Coronary artery (tissue), 2 donors: ENCODE data around the gene TSEN34.
"Not testable (repeated sequence)": the region's sequence is repeated elsewhere in the genome, so short reads cannot be mapped to it uniquely, and the experiment has no call there.

ENCODE experiments used
- DNase-seq: peaks from one replicate; pipeline ENCODE4 v3.0.0-alpha.2; 2017; ENCODE audit warnings: low spot score
- H3K27ac ChIP-seq, 2 donors: fragments of 200-600 bp; sonication (generic); one replicate each; pipeline ENCODE4 v1.5.1; 2016 to 2019
- H3K4me3 ChIP-seq: fragments of 200-600 bp; sonication (generic); 2 replicates; pipeline ENCODE4 v1.5.1; 2016; ENCODE audit warnings: mild to moderate bottlenecking, moderate library complexity
- CTCF ChIP-seq: fragments of 200-600 bp; sonication (generic); IDR thresholded peaks from one replicate; pipeline ENCODE4 v1.5.1; 2019; ENCODE audit warnings: antibody characterized with exemption

Gene TSEN34

GRCh38 chr19:54179262-54179852, 11.8 kb upstream of the TSEN34 start:
- H3K4me3 ChIP-seq = no peak overlapping the region
- no peak overlapping the region for H3K27ac ChIP-seq
- DNase-seq = no peak
- no peak for TF ChIP-seq CTCF

DNA sequence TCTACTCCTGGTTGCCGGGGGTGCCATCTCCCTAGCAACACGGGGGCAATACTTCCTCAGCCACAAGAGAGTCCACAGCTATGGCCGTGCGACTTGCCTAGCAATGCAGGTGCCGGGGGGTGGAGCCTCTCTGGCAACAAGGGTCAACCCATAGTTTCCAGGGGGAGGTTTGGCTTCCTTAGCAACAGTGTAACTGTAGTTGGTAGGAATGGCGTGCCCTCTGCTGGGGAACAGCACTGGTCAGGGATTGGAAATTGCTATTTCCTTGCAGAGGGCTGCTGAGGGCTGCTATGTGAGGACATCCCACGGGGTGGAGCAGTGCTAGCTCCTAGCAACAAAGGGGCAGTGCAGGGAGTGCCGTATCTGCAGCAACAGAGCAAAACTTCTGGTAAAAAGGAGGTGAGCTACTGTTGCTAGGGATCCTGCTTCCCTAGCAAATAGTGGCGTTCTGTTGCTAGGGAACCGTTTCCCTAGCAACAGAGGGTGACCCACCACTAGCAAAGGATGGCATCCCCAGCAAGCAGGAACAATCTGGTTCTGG, 11.1 kb upstream of the TSEN34 start:
- no peak overlapping the region for H3K4me3 ChIP-seq
- TF ChIP-seq CTCF = no peak
- DNase-seq = no peak
- no peak overlapping the region for H3K27ac ChIP-seq

GRCh38 chr19:54180691-54181091, 10.4 kb upstream of the TSEN34 start:
- DNase-seq = no peak
- Histone ChIP-seq H3K27ac (no peak overlapping the region), H3K4me3 (no peak overlapping the region)
- TF ChIP-seq CTCF = no peak

GRCh38 chr19:54181894-54182293, 9.2 kb upstream of the TSEN34 start:
- not testable (repeated sequence) for DNase-seq, H3K27ac ChIP-seq, H3K4me3 ChIP-seq

GRCh38 chr19:54183431-54183830, 7.7 kb upstream of the TSEN34 start:
- no peak for TF ChIP-seq CTCF
- Histone ChIP-seq H3K27ac (no peak overlapping the region), H3K4me3 (no peak overlapping the region)
- no peak for DNase-seq

GRCh38 chr19:54186351-54186750, 4.8 kb upstream of the TSEN34 start:
- DNase-seq = no peak
- no peak overlapping the region for H3K27ac ChIP-seq
- H3K4me3 ChIP-seq = no peak overlapping the region
- no peak for TF ChIP-seq CTCF

DNA sequence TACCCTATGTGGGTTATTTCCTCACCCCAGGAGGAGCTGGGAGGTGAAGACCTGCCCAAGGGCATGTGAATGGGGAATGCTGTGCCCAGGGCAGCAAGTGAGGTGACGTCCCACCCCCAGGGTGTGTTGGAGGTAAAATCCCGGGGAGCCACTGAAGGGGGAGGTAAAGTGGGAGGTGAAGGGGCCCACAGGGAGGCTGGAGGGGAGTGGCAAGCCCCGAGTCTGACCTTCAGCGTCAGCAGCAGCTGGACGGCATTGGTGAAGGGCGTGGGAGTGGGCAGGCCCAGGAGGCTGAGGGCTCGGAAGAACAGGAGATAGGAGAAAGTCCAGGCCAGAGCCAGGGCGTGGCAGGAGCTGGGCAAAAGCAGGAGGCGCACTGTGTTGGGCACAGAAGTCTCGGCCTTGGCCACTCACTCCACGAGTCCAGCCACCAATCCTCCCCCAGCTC, 4.2 kb upstream of the TSEN34 start:
- DNase-seq = no peak
- Histone ChIP-seq H3K4me3 (no peak overlapping the region), H3K27ac (no peak overlapping the region)
- no peak for TF ChIP-seq CTCF
